H1 (cell line): ENCODE data around the gene LPCAT3. TPM values are rescaled to one million over a fixed set of nuclear protein-coding genes. Genes with fewer than 3 reads are reported as not detected.

Experiments used
- CTCF ChIA-PET: fragments of 300-600 bp; sonication (Branson Sonifier 250); formaldehyde crosslinking; loops from one replicate; lab custom pipeline; 2021; ENCODE audit not compliant: partially characterized antibody; lab: Charles Lee
- POLR2A ChIA-PET: fragments of 300-600 bp; sonication (Branson Sonifier 250); formaldehyde crosslinking; loops from one replicate; lab custom pipeline; 2021; ENCODE audit warnings: inconsistent platforms; ENCODE audit not compliant: partially characterized antibody; lab: Charles Lee
- DNase-seq, 2 experiments: peaks; one replicate each; pipeline versions ENCODE4 v3.0.0 to v3.0.0-alpha.2; 2010 to 2022; ENCODE audit warnings: low spot score in 2 of 2, low read depth in 1 of 2, mixed read lengths in 1 of 2
- FAIRE-seq: peaks from 2 replicates; lab custom pipeline; 2011; peaks lifted over from hg19 to GRCh38; lab: Jason Lieb, UNC
- H2AFZ ChIP-seq: 2 replicates; pipeline ENCODE4 v1.8.1; 2012; ENCODE audit warnings: low read length, inconsistent platforms
- H2AK5ac ChIP-seq: 2 replicates; pipeline ENCODE4 v1.6.1; 2013; ENCODE audit warnings: low read depth, low read length
- H2BK120ac ChIP-seq: replicated peaks from 2 replicates; pipeline ENCODE3; 2013; ENCODE audit warnings: low read depth, low read length, inconsistent platforms
- H2BK12ac ChIP-seq: 2 replicates; pipeline ENCODE4 v1.6.1; 2013; ENCODE audit warnings: low read depth, low read length
- H2BK15ac ChIP-seq: 2 replicates; pipeline ENCODE4 v1.6.1; 2013; ENCODE audit warnings: low read length
- H2BK20ac ChIP-seq: 2 replicates; pipeline ENCODE4 v1.6.1; 2013; ENCODE audit warnings: low read length
- H2BK5ac ChIP-seq: 2 replicates; pipeline ENCODE4 v1.6.1; 2013; ENCODE audit warnings: low read depth, low read length
- H3K14ac ChIP-seq: 2 replicates; pipeline ENCODE4 v1.6.1; 2013; ENCODE audit warnings: inconsistent platforms; ENCODE audit not compliant: insufficient read length
- H3K18ac ChIP-seq: 2 replicates; pipeline ENCODE4 v1.6.1; 2013; ENCODE audit warnings: low read length; ENCODE audit errors: extremely low read depth
- H3K23ac ChIP-seq: 2 replicates; pipeline ENCODE4 v1.6.1; 2013; ENCODE audit warnings: inconsistent platforms; ENCODE audit not compliant: insufficient read length
- H3K23me2 ChIP-seq: 2 replicates; pipeline ENCODE4 v1.6.1; 2013; ENCODE audit warnings: low read depth, low read length
- H3K27ac ChIP-seq: 2 replicates; pipeline ENCODE4 v1.6.1; 2011; ENCODE audit warnings: low read depth, low read length, inconsistent platforms
- H3K27me3 ChIP-seq, 4 experiments: replicated peaks in 1 of 4; 1 replicate in 1 of 4; 2 replicates in 3 of 4; pipeline versions ENCODE4 v1.6.1 to v1.8.1; 2011 to 2013; ENCODE audit warnings: low read length in 3 of 4, mild to moderate bottlenecking in 3 of 4, inconsistent platforms in 2 of 4, mixed read lengths in 2 of 4, moderate library complexity in 1 of 4; ENCODE audit not compliant: control insufficient read depth in 3 of 4, insufficient read depth in 3 of 4; ENCODE audit errors: extremely low read depth in 1 of 4
- H3K36me3 ChIP-seq, 4 experiments: 2 replicates each; pipeline versions ENCODE4 v1.6.1 to v1.8.1; 2011 to 2013; ENCODE audit warnings: mild to moderate bottlenecking in 4 of 4, low read length in 3 of 4, moderate library complexity in 2 of 4, control low read depth in 1 of 4, inconsistent platforms in 1 of 4; ENCODE audit not compliant: insufficient read depth in 4 of 4, control insufficient read depth in 2 of 4
- H3K4ac ChIP-seq: replicated peaks from 2 replicates; pipeline ENCODE3; 2013; ENCODE audit warnings: low read length, low read depth, mixed read lengths, inconsistent platforms; ENCODE audit not compliant: insufficient read length
- H3K4me1 ChIP-seq, 4 experiments: replicated peaks in 1 of 4; 1 replicate in 1 of 4; 2 replicates in 3 of 4; pipeline versions ENCODE4 v1.6.1 to v1.8.1; 2011 to 2013; ENCODE audit warnings: low read length in 3 of 4, inconsistent platforms in 2 of 4, mixed read lengths in 1 of 4; ENCODE audit not compliant: insufficient read depth in 4 of 4, control insufficient read depth in 3 of 4
- H3K4me2 ChIP-seq, 2 experiments: 2 replicates each; pipeline versions ENCODE4 v1.6.1 to v1.8.1; 2011 to 2013; ENCODE audit warnings: low read depth in 2 of 2, low read length in 2 of 2, control low read depth in 1 of 2, inconsistent platforms in 1 of 2, mild to moderate bottlenecking in 1 of 2; ENCODE audit not compliant: insufficient read depth in 1 of 2
- H3K4me3 ChIP-seq, 4 experiments: fragments of 200-600, 300-600 bp in 1 of 4; sonication (generic), shearing (Covaris generic), sonication (Bioruptor Twin) in 1 of 4; 2 replicates each; pipeline versions ENCODE4 v1.5.1 to v1.8.1; 2011 to 2016; ENCODE audit warnings: low read length in 4 of 4, low read depth in 3 of 4, control low read depth in 2 of 4, inconsistent platforms in 2 of 4, mild to moderate bottlenecking in 2 of 4, mixed read lengths in 1 of 4, moderate library complexity in 1 of 4; ENCODE audit not compliant: insufficient read depth in 2 of 4; ENCODE audit errors: extremely low read depth in 1 of 4
- H3K56ac ChIP-seq: replicated peaks from 2 replicates; pipeline ENCODE3; 2013; ENCODE audit warnings: low read depth, mild to moderate bottlenecking, mixed read lengths, low read length, inconsistent platforms; ENCODE audit not compliant: insufficient read length
- H3K79me1 ChIP-seq: 2 replicates; pipeline ENCODE4 v1.6.1; 2013; ENCODE audit warnings: low read depth, low read length, control low read depth
- H3K79me2 ChIP-seq, 2 experiments: 2 replicates each; pipeline versions ENCODE4 v1.6.1 to v1.8.1; 2012 to 2013; ENCODE audit warnings: low read length in 2 of 2, mild to moderate bottlenecking in 2 of 2, inconsistent platforms in 1 of 2; ENCODE audit not compliant: insufficient read depth in 2 of 2, control insufficient read depth in 1 of 2
- H3K9ac ChIP-seq, 4 experiments: replicated peaks in 1 of 4; 1 replicate in 1 of 4; 2 replicates in 3 of 4; pipeline versions ENCODE4 v1.6.1 to v1.8.1; 2011 to 2013; ENCODE audit warnings: low read depth in 3 of 4, low read length in 3 of 4, control low read depth in 2 of 4, mild to moderate bottlenecking in 2 of 4, moderate library complexity in 2 of 4, inconsistent platforms in 1 of 4; ENCODE audit errors: extremely low read depth in 1 of 4
- H3K9me3 ChIP-seq, 2 experiments: 2 replicates each; pipeline versions ENCODE4 v1.6.1 to v1.8.1; 2012 to 2013; ENCODE audit warnings: mild to moderate bottlenecking in 2 of 2, moderate library complexity in 2 of 2, control low read depth in 1 of 2, inconsistent platforms in 1 of 2, low read depth in 1 of 2, low read length in 1 of 2, mixed read lengths in 1 of 2; ENCODE audit not compliant: insufficient read depth in 2 of 2
- H4K20me1 ChIP-seq, 2 experiments: replicated peaks in 1 of 2; 2 replicates each; pipeline versions ENCODE3 to v1.8.1; 2011 to 2013; ENCODE audit warnings: inconsistent platforms in 2 of 2, low read length in 2 of 2, mild to moderate bottlenecking in 1 of 2; ENCODE audit not compliant: insufficient read depth in 2 of 2, control insufficient read depth in 1 of 2
- H4K5ac ChIP-seq: 2 replicates; pipeline ENCODE4 v1.6.1; 2013; ENCODE audit warnings: low read length, low read depth, mixed read lengths, inconsistent platforms; ENCODE audit not compliant: insufficient read length
- H4K8ac ChIP-seq: 2 replicates; pipeline ENCODE4 v1.8.0; 2013; ENCODE audit warnings: mild to moderate bottlenecking, moderate library complexity, low read length, inconsistent platforms; ENCODE audit not compliant: insufficient read depth; ENCODE audit errors: extremely low read depth
- H4K91ac ChIP-seq: replicated peaks from 2 replicates; pipeline ENCODE3; 2013; ENCODE audit warnings: low read length, mixed read lengths, inconsistent platforms; ENCODE audit not compliant: insufficient read length
- BRCA1 ChIP-seq: IDR thresholded peaks from 2 replicates; pipeline ENCODE4 v1.6.1; 2012; ENCODE audit warnings: low read depth, low read length, improper control_type of control experiment
- CBX5 ChIP-seq: fragments of 300-800, 300-1000 bp; sonication (generic); IDR thresholded peaks from 2 replicates; pipeline ENCODE4 v1.7.1; 2016; ENCODE audit warnings: antibody characterized with exemption, low read length, low read depth
- EP300 ChIP-seq, 2 experiments: IDR thresholded peaks; 1 replicate in 1 of 2; 2 replicates in 1 of 2; pipeline ENCODE4 v1.6.1; 2011 to 2012; ENCODE audit warnings: low read depth in 2 of 2, low read length in 2 of 2, mild to moderate bottlenecking in 2 of 2, borderline replicate concordance in 1 of 2, inconsistent platforms in 1 of 2, moderate library complexity in 1 of 2
- NANOG ChIP-seq: IDR thresholded peaks from 2 replicates; pipeline ENCODE4 v1.6.1; 2011; ENCODE audit warnings: low read length, low read depth, mild to moderate bottlenecking, inconsistent platforms; ENCODE audit not compliant: insufficient read depth, poor library complexity, severe bottlenecking
- PHF8 ChIP-seq: fragments of 200-600 bp; sonication (generic); conservative IDR thresholded peaks from 2 replicates; pipeline ENCODE4 v1.7.1; 2012; ENCODE audit warnings: low read depth, mild to moderate bottlenecking, inconsistent platforms, low read length, moderate library complexity
- SP2 ChIP-seq: IDR thresholded peaks from 2 replicates; pipeline ENCODE4 v1.6.1; 2012; ENCODE audit warnings: mild to moderate bottlenecking, low read length, inconsistent platforms
- SRF ChIP-seq: IDR thresholded peaks from 2 replicates; pipeline ENCODE4 v1.6.1; 2011; ENCODE audit warnings: mild to moderate bottlenecking, low read depth, low read length, moderate library complexity
- TBP ChIP-seq: IDR thresholded peaks from 2 replicates; pipeline ENCODE4 v1.6.1; 2011; ENCODE audit warnings: low read depth, low read length, improper control_type of control experiment
- ZNF274 ChIP-seq: IDR thresholded peaks from 2 replicates; pipeline ENCODE4 v1.7.0; 2012; ENCODE audit warnings: low read length, borderline replicate concordance; ENCODE audit errors: extremely low read depth
- WGBS, 2 experiments: shearing (Covaris generic) in 1 of 2; methylation state at CpG; one replicate each; pipeline versions ENCODE4 v1.1.6 to v1.1.7; 2013 to 2015; ENCODE audit warnings: low lambda C conversion rate in 2 of 2, mixed read lengths in 2 of 2, inconsistent platforms in 1 of 2, low coverage in 1 of 2, missing lambda C conversion rate in 1 of 2; ENCODE audit not compliant: insufficient replicate concordance in 2 of 2, insufficient coverage in 1 of 2, insufficient read length in 1 of 2; ENCODE audit errors: extremely low coverage in 1 of 2, missing lambda C conversion rate in 1 of 2; 5-methylcytosine and 5-hydroxymethylcytosine counted together
- polyA plus RNA-seq, 7 experiments: library from polyadenylated mRNA; depleted of rRNA in 3 of 7; stranded (reverse) in 5 of 7; unstranded in 2 of 7; fragments of >200 nt in 5 of 7; fragments of 200-250 nt in 2 of 7; gene quantifications; 1 replicate in 5 of 7; 2 replicates in 1 of 7; 4 replicates in 1 of 7; pipeline versions ENCODE4 v1.2.1 to v1.2.3, GENCODE V29; 2011 to 2013; ENCODE audit warnings: missing spikeins in 2 of 7, mixed read lengths in 2 of 7
- total RNA-seq: library from RNA; stranded (reverse); fragmentation: NEBNext Ultra II Directional; extraction: Animal tissue kit (Norgen Biotek cat#: 25700); gene quantifications from 2 replicates; pipeline ENCODE4 v1.2.1, GENCODE V29; 2021
- TF ChIP-seq, protein P1 (sequence below): IDR thresholded peaks from 2 replicates; pipeline ENCODE4 v1.6.1; 2012; ENCODE audit warnings: low read length, inconsistent platforms

LPCAT3 gene
- total and polyA plus RNA-seq, 2 of the 8 experiments (the other 6 are each of a cell fraction or from before 2014, with no cell fraction given): 55.8 to 70.4 TPM

GRCh38 chr12:6950811-6951540 lies 67.3 kb downstream of the LPCAT3 start, which contains the start of gene PTPN6:
Gene PTPN6 (plus strand): TSS chr12:6951356. CDS start chr12:6951513, 157 bp downstream.
- Histone ChIP-seq H3K9me3 (no peaks in the 10 kb centered on the region), H3K27me3 (no peaks in the 10 kb centered on the region), H3K56ac (no peak within 1 kb of the TSS), H2BK120ac (no peak within 1 kb of the TSS), H2BK12ac (0 out of 2 replicates have a peak within 1 kb of the TSS, but pooled peaks have one; percentile 17), H3K36me3 (no peaks in the 10 kb centered on the region), H4K8ac (0 out of 2 replicates have a peak within 1 kb of the TSS, but pooled peaks have one; percentile 14), H4K91ac (no peak within 1 kb of the TSS), H3K9ac (no peak within 1 kb of the TSS), H3K18ac (no peak within 1 kb of the TSS; the same call in 1 of the 2 replicates), H3K4me2 (no peak within 1 kb of the TSS), H2BK20ac (no peak within 1 kb of the TSS), H3K4me1 (peaks cover 0 to 21% (median 11%) of the 10 kb centered on the region in 4 experiments; a peak in 6 of 7 replicates), H2AFZ (no peak within 1 kb of the TSS), H3K4ac (peak within 1 kb of the TSS; percentile 48), H3K79me1 (peaks cover 5% of the 10 kb centered on the region), H4K5ac (no peak within 1 kb of the TSS), H3K27ac (no peak within 1 kb of the TSS; the same call in 1 of the 2 replicates), H3K23ac (no peak within 1 kb of the TSS), H2AK5ac (peak within 1 kb of the TSS; percentile 60; the same call in 1 of the 2 replicates), H3K14ac (no peak within 1 kb of the TSS), H2BK15ac (peak within 1 kb of the TSS; percentile 46; the same call in 1 of the 2 replicates), H3K79me2 (no peaks in the 10 kb centered on the region; a peak in 1 of 4 replicates), H3K4me3 (no peak within 1 kb of the TSS), H3K23me2 (peaks cover 6% of the 10 kb centered on the region), H2BK5ac (peak within 1 kb of the TSS; percentile 52), H4K20me1 (no peaks in the 10 kb centered on the region)
- DNase-seq (no peak), FAIRE-seq (no peak)
- CTCF ChIA-PET: interaction anchor here (0.8 to 8.6 kb wide), 7 partner anchors 10 to 190 kb away, joined by 3 to 277 read pairs (median 3); no protein-coding TSS in a partner anchor
- WGBS, 2 experiments: 85% methylated on average over 25 of the region's 25 CpGs; no CpG with 5 or more reads in 1 of the 2 experiments
- POLR2A ChIA-PET: interaction anchor here (2.2 to 44.0 kb wide), 5 partner anchors 8 to 82 kb away, joined by 8 to 1596 read pairs (median 21); partner anchors contain the start of genes ATN1, C12orf57, EMG1 and ENO2
- TF ChIP-seq BRCA1: no peak
- TF ChIP-seq ZNF274: no peak
- TF ChIP-seq PHF8: no peak
- TF ChIP-seq EP300 (IDR thresholded peaks at IDR 0.05; ENCODE audit: borderline replicate concordance in 1 of 2, low read depth in 2 of 2, low read length in 2 of 2): no peak
- no peak for TF ChIP-seq TBP
- no peak for TF ChIP-seq CBX5
- TF ChIP-seq, protein P1, sequence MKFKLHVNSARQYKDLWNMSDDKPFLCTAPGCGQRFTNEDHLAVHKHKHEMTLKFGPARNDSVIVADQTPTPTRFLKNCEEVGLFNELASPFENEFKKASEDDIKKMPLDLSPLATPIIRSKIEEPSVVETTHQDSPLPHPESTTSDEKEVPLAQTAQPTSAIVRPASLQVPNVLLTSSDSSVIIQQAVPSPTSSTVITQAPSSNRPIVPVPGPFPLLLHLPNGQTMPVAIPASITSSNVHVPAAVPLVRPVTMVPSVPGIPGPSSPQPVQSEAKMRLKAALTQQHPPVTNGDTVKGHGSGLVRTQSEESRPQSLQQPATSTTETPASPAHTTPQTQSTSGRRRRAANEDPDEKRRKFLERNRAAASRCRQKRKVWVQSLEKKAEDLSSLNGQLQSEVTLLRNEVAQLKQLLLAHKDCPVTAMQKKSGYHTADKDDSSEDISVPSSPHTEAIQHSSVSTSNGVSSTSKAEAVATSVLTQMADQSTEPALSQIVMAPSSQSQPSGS: no peak
- no peak for TF ChIP-seq NANOG
- no peak for TF ChIP-seq SRF
- TF ChIP-seq SP2: no peak
